ENCODE measurements around the gene BCDIN3D.

BCDIN3D gene

GRCh38 chr12:49789992-49790391 is 52.9 kb downstream of the BCDIN3D start:
- TF ChIP-seq POLR2A (IDR thresholded peaks at IDR 0.05; ENCODE audit: extremely low read depth, insufficient read length) = no peak
- TF ChIP-seq, protein P1, sequence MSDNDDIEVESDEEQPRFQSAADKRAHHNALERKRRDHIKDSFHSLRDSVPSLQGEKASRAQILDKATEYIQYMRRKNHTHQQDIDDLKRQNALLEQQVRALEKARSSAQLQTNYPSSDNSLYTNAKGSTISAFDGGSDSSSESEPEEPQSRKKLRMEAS (IDR thresholded peaks at IDR 0.05; ENCODE audit: low read depth, low read length) = no peak
- no peak for TF ChIP-seq CTCF (IDR thresholded peaks at IDR 0.05; ENCODE audit: low read depth, low read length)
- no peak for TF ChIP-seq MYC (IDR thresholded peaks at IDR 0.05; ENCODE audit: low read depth, low read length)
- H3K4me3 ChIP-seq (ENCODE audit: low read depth, low read length) = no peak overlapping the region
- DNase-seq (ENCODE audit: low read depth) = no peak

DNA sequence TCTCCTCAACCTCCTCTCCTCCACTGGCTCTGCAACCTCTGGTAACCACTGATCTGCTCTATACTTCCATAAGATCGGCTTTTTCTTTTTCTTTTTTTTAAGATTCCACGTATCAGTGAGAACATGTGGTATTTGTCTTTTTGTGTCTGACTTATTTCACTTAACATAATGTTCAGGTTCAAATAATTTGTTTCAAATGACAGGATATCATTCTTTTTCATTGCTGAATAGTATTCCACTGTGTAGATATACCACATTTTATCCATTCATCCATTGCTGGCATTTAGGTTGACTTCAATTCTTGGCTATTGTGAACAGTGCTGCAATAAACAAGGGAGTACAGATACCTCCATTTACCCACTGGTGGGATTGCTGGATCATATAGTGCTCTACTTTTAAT is 55.2 kb downstream of the BCDIN3D start:
- TF ChIP-seq MYC (IDR thresholded peaks at IDR 0.05; ENCODE audit: low read depth, low read length) (no peak), POLR2A (IDR thresholded peaks at IDR 0.05; ENCODE audit: extremely low read depth, insufficient read length) (no peak), CTCF (IDR thresholded peaks at IDR 0.05; ENCODE audit: low read depth, low read length) (no peak)
- TF ChIP-seq, protein P1 (IDR thresholded peaks at IDR 0.05; ENCODE audit: low read depth, low read length) = no peak
- no peak overlapping the region for H3K4me3 ChIP-seq (ENCODE audit: low read depth, low read length)
- DNase-seq (ENCODE audit: low read depth) = no peak

All from NB4 (cell line).